ENCODE measurements around the gene HOMER2.
A peak's percentile ranks its signal among the peaks of the same experiment; 100 is the strongest.

Gene HOMER2

GRCh38 chr15:82852941-82853561 lies 99.5 kb downstream of the HOMER2 start:
- Histone ChIP-seq H3K4me3 (no peak overlapping the region), H3K27me3 (no peaks in the 10 kb centered on the region), H3K9me3 (no peaks in the 10 kb centered on the region), H3K4me1 (peaks cover 0 to 13% (median 0%) of the 10 kb centered on the region in 4 donors), H3K36me3 (peaks cover 0 to 26% (median 0%) of the 10 kb centered on the region in 3 donors), H3K27ac (no peak overlapping the region)
- intact Hi-C loops (cut with DNase I; ENCODE audit: low total_unique reads): no loop called here
- no peak for TF ChIP-seq CTCF (IDR thresholded peaks at IDR 0.05)
- no peak for DNase-seq

- H3K9me3 ChIP-seq: no peaks in the 10 kb centered on the region
- peaks cover 0 to 26% (median 0%) of the 10 kb centered on the region in 3 donors for H3K36me3 ChIP-seq
- H3K27ac ChIP-seq: no peak overlapping the region
- TF ChIP-seq CTCF (IDR thresholded peaks at IDR 0.05): no peak
- H3K4me3 ChIP-seq: no peak overlapping the region
- DNase-seq: no peak
- intact Hi-C loops (cut with DNase I; ENCODE audit: low total_unique reads): no loop called here
- H3K27me3 ChIP-seq: no peaks in the 10 kb centered on the region
- peaks cover 0 to 13% (median 0%) of the 10 kb centered on the region in 4 donors for H3K4me1 ChIP-seq
Measured at GRCh38 chr15:82851981-82852511, 100.5 kb downstream of the HOMER2 start.

GRCh38 chr15:82851306-82851850 lies 101.1 kb downstream of the HOMER2 start:
- intact Hi-C loops (cut with DNase I; ENCODE audit: low total_unique reads): no loop called here
- Histone ChIP-seq H3K4me1 (peaks cover 0 to 13% (median 0%) of the 10 kb centered on the region in 4 donors), H3K36me3 (peaks cover 0 to 26% (median 0%) of the 10 kb centered on the region in 3 donors), H3K27me3 (no peaks in the 10 kb centered on the region), H3K9me3 (no peaks in the 10 kb centered on the region), H3K4me3 (no peak overlapping the region), H3K27ac (no peak overlapping the region)
- no peak for DNase-seq
- TF ChIP-seq CTCF (IDR thresholded peaks at IDR 0.05): no peak

- no peak overlapping the region for H3K4me3 ChIP-seq
- peaks cover 0 to 26% (median 0%) of the 10 kb centered on the region in 3 donors for H3K36me3 ChIP-seq
- TF ChIP-seq CTCF (IDR thresholded peaks at IDR 0.05): no peak
- intact Hi-C loops (cut with DNase I; ENCODE audit: low total_unique reads): no loop called here
- DNase-seq: no peak
- peaks cover 0 to 13% (median 0%) of the 10 kb centered on the region in 4 donors for H3K4me1 ChIP-seq
- H3K9me3 ChIP-seq: no peaks in the 10 kb centered on the region
- no peak overlapping the region for H3K27ac ChIP-seq
- no peaks in the 10 kb centered on the region for H3K27me3 ChIP-seq
Measured at GRCh38 chr15:82850731-82851130, 101.8 kb downstream of the HOMER2 start.

GRCh38 chr15:82849556-82850512 lies 102.7 kb downstream of the HOMER2 start:
- DNase-seq: peak in 1 of 2 donors; percentile 34
- peak; percentile 26 to 42 for TF ChIP-seq CTCF (IDR thresholded peaks at IDR 0.05)
- Histone ChIP-seq H3K27me3 (no peaks in the 10 kb centered on the region), H3K4me3 (no peak overlapping the region), H3K27ac (no peak overlapping the region), H3K4me1 (peaks cover 0 to 13% (median 0%) of the 10 kb centered on the region in 4 donors), H3K36me3 (peaks cover 0 to 25% (median 0%) of the 10 kb centered on the region in 3 donors), H3K9me3 (no peaks in the 10 kb centered on the region)
- intact Hi-C loops (cut with DNase I; ENCODE audit: low total_unique reads): no loop called here
